Activated naive CD8-positive, alpha-beta T cell treated with anti-CD3 and anti-CD28 coated beads, Interleukin-2, amount 50 U/mL, for 16 hours (primary cell): Measurements from ENCODE around the gene SLC26A1.

Experiments used
- DNase-seq: peaks from one replicate; pipeline ENCODE4 v3.0.0-alpha.2; 2020; ENCODE audit warnings: low read depth, low spot score

The SLC26A1 gene

GRCh38 chr4:1013225-1014073 lies 20.2 kb upstream of the SLC26A1 start:
- no peak for DNase-seq

DNA sequence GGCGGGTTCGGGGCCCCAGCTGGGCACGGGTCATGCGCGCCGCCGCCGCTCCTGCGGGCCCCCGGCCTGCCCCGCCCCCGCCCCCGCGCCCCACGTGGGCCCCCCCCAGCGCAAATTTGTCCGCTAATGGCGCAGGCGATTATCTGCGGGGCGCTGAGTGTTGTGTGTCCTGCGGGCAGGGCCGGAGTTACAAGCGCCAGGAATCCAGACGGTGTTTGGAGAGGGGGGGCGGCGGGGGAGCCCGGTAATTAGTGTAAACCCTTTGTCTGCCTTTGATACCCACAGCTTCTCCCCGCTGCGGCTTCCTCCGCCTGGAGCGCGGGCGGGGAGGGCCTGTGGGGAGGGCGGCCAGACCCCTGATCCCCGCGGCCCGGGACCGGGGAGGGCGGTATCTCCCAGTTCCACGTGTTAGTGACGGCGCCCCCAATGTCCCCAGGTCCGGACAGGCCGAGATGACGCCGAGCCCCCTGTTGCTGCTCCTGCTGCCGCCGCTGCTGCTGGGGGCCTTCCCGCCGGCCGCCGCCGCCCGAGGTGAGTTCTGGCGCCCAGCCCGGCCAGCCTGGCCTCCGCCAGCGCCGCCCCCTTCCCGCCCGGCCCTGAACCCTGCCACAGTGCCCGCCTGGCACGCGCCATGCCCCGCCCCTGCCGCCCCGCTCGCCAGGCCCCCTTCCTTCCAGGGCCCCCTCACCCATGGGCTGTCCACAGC lies 19.0 kb upstream of the SLC26A1 start:
- no peak for DNase-seq

DNA sequence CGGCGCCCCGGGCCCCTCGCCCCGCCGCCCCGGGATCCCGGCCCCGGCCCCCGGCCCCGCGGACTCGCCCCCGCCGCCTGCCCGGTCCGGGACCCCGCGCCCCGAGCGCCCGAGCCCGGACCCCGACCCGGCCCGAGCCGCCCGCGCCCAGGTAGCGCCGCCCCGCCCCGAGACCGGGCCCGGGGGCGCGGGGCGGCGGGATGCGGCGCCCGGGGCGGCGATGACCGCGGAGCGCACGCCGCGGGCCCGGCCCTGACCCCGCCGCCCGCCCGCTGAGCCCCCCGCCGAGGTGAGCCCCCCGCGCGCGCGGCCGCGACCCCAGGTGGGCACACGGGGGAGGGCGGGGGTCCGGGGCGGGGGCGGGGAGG lies 18.4 kb upstream of the SLC26A1 start:
- no peak for DNase-seq

DNA sequence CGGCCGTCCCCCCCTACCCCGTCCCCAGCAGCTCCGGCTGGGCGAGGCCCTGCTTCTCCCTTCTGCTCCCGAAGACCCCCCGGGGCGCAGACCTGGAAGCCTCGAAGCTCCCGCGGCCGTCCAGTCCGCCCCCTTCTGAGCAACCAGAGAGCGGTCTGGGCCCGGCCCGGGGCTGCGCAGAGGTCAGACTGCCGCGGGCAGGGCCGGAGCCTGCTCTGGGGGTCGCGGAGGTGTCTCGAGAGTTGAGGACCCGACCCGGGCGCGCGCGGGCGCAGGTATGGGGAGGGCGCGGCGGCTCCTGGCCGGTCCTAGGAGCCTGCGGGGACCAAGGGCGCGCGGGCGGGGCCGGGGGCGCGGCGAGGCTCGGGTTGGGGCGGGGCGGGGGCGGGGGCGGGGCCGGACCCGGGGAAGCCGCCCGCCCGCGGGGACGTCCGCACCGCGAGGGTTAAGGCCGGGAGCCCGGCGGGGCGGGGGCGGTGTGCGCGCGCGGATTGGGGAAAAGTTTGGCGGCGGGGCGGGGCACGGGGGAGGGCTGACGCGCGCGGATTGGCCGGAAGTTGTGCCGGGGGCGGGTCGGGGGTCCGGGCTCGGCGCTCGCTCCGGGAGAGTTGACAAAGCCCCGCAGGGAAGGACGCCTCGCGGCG lies 17.9 kb upstream of the SLC26A1 start, which contains the start of gene FGFRL1:
TSS of gene FGFRL1 (plus strand) at position 605 of the 644 bp plus-strand sequence. CDS start 860 bp downstream, outside the sequence.
- DNase-seq = peak; percentile 82

DNA sequence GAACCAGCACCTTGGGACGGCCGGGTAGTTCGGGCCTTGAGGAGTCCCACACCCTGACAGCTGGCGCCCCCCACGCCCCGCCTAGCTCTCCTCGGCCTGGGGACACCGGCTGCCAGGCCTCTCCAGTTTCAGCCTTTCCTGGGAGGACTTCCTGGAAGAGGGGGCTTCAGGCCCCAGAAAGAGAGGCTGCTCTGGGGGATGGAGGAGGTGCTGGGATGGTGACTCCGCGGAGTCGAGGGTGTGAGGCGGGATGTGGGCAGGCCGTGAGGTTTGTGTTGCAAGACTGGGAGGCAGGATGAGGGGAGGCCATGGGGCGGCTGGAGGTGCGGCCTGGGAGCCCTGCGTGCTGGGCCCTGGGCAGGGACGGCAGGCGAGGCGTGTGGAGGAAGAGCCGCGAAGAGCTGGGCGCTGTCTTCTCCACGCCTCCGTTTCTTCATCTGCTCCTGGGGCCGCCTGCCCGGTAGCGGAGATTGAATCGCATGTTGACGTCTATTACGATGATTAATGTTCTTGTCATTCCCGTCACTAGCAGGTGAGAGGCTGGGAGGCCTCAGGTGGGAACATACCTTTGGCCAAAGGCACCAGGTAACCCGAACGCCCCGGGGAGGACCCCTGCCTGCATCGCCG lies 17.3 kb upstream of the SLC26A1 start:
- DNase-seq = peak; percentile 42

- DNase-seq = peak; percentile 28
Observed at GRCh38 chr4:1009542-1010394, 16.6 kb upstream of the SLC26A1 start.

GRCh38 chr4:1008840-1009541 lies 15.8 kb upstream of the SLC26A1 start:
- DNase-seq = no peak

DNA sequence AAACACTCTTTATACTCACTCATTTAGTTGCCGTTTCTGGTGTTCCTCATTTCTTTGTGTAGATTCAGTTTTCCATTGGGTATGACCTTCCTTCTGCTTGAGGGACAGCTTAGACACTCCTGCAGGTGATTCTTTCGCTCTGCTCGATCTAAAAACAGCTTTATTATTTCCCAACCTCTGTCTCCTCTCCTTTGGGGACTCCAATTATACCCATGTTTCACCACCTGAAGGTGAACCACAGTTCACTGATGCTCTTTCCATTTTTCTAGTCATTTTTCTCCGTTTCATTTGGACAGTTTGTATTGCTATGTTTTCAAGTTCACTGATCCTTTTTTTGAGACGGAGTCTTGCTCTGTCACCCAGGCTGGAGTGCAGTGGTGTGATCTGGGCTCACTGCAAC lies 13.7 kb upstream of the SLC26A1 start:
- DNase-seq = no peak

DNA sequence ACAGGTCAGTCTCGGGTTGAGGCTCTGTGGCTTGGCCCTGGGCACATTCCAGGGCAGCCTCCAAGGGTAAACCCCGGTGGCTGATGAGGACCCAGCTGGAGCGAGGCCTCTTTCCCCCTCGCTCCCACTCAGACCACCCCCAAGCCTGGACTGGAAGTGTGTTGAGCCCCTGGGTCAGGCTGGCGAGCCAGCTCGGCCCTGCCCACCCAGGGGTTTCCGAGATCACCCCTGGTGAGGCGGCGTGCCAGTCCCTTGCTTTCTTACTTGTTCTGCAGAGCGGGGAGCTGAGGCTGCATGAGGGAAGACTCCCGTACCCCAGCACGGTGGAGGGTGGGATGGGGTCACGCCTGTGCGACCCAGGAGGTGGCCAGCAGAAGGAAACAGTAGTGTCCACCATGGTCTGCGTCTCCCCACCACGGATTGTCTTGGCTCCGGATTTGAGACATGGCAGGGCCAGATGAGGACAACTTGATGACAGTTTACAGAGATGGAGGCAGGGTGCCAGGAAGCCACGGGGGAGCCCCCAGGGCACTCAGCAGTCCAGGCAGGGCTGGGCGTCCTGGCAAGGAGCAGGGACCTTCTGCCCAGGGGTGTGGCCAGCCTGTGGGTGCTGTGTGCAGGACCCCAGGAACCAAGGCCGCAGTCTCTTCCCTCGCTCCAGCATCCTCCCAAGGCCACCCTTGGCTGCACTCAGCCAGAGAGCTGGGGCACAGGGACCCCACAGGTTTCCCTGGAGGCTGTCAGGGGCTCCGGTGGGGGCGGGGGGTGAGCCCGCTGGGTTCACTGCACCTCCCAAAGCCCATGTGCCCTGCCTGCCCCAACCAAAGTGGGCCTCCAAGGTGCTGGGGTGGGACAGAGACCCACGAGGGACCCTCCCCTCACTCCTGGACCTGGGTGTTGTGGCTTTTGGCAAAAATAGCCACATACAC lies 11.6 kb upstream of the SLC26A1 start:
- no peak for DNase-seq

DNA sequence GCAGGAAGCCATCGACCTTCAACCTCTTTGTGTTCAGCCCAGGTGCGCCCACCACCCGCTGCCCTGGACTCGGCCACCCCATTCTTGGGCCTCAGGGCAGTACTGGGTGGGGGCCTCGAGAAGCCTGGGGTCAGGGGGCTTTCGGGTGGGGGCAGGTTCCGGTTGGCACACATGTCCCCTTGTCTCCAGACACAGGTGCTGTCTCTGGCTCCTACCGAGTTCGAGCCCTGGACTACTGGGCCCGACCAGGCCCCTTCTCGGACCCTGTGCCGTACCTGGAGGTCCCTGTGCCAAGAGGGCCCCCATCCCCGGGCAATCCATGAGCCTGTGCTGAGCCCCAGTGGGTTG lies 10.8 kb upstream of the SLC26A1 start:
- no peak for DNase-seq

DNA sequence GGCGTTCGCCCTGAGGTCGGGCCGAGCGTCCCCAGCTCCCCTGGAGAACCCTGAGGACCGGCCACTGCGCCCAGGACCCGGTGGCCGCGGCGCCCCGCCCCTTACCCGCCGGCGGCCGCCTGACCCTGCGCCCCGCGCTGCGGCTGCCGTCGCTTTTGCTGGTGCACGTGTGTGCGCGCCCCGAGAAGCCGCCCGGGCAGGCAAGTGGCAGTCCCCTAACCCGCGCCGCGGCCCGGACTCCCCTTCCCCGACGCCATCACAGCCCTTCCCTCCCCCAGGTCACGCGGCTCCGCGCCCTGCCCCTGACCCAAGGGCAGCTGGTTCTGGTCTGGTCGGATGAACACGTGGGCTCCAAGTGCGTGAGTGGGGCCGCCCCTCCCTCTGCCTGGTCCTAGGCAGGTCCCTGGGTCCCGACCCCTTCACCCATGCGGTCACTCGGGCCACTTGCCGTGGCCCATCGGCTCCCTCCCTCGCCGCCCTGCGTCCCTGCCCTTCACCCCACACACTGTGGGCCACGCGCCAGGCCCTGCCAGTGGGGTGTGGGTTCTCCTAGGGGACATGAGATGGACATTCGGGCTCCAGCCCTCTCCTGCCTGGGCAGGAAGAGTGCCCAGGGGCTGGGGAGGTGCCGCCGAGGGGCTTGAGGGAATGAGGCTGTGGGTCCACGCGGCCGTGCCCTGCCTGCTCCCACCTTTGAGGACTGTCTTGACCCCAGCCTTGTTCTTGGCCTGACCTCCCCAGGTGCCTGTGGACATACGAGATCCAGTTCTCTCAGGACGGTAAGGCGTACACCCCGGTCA lies 10.3 kb upstream of the SLC26A1 start:
- DNase-seq = no peak

DNA sequence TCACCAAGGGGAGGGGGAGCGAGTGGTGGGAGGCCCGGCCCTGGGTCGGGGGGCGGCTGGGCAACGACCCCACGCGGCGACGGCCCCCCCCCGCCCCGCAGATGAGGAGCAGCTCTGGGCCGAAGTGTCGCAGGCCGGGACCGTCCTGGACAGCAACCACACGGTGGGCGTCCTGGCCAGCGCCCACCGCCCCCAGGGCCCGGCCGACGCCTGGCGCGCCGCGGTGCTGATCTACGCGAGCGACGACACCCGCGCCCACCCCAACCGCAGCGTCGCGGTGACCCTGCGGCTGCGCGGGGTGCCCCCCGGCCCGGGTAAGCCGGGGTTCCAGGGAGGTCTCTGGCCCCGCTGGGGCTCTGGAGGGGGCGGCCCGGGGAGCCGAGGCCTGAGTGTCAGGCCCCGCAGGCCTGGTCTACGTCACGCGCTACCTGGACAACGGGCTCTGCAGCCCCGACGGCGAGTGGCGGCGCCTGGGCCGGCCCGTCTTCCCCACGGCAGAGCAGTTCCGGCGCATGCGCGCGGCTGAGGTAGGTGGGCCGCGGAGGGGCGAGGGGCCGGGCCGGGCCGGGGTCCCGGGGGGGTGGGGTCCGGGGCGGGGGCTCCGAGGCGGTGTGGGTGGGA lies 9.5 kb upstream of the SLC26A1 start:
- no peak for DNase-seq

DNA sequence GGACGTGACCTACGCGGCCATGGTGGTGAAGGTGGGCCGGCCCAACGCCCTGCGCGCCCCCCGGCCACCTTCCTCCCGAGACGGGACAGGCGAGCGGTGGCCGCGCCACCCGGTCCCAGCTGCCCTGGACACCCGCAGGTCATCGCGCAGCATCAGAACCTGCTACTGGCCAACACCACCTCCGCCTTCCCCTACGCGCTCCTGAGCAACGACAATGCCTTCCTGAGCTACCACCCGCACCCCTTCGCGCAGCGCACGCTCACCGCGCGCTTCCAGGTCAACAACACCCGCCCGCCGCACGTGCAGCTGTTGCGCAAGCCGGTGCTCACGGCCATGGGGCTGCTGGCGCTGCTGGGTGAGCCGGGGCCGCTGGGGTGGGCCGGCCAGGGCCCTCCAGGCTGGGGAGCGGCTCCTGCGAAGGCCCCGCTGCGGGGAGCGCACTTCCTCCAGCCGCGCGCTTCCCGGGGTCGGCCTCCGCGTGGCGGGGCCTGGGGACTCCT lies 9.0 kb upstream of the SLC26A1 start:
- DNase-seq = no peak

DNA sequence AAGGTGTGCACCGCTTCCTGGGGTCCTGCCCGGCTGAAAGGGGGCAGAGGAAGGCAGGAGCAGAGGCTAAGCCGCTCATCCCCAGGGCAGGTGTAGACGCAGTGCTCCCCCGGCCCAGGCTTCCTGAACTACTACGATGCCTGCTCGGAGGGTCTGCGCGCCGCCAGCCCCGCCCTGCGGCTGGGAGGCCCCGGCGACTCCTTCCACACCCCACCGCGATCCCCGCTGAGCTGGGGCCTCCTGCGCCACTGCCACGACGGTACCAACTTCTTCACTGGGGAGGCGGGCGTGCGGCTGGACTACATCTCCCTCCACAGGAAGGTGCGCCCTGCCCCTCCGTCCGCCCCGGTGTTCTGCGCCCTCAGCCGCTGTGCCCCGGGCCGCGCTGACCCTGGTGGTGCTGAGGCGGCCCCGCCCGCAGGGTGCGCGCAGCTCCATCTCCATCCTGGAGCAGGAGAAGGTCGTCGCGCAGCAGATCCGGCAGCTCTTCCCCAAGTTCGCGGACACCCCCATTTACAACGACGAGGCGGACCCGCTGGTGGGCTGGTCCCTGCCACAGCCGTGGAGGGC lies 8.4 kb upstream of the SLC26A1 start:
- DNase-seq = no peak

- DNase-seq = no peak
Observed at GRCh38 chr4:1000686-1001260, 7.6 kb upstream of the SLC26A1 start.

- DNase-seq = no peak
Observed at GRCh38 chr4:999882-1000425, 6.8 kb upstream of the SLC26A1 start.
